ENCODE measurements around the gene ZCCHC7. TPM values are rescaled to one million over a fixed set of nuclear protein-coding genes. Genes with fewer than 3 reads are reported as not detected.

The ZCCHC7 gene
- total and polyA plus RNA-seq, 9 of the 15 experiments (the other 6 are each of a cell fraction or from before 2014, with no cell fraction given), result 34.1 to 68.9 (median 48.8) TPM

GRCh38 chr9:37378613-37379004, 258.2 kb downstream of the ZCCHC7 start:
- intact Hi-C loops (cut with micrococcal nuclease) (no loop called here), in situ Hi-C loops (cut with MboI) (no loop called here)
- H3K4me2 ChIP-seq (ENCODE audit: insufficient read depth, low read length), result peak overlapping the region; percentile 24; the same call in 1 of the 2 replicates
- DNase-seq (ENCODE audit: extremely low read depth in 1 of 4, low spot score in 3 of 4) (no peak), ATAC-seq (no peak), FAIRE-seq (no peak)
- H3K9me1 ChIP-seq (ENCODE audit: control insufficient read depth, insufficient read depth, low read length), result peaks cover 3% of the 10 kb centered on the region
- ChIA-PET CTCF (ENCODE audit: low intra/inter-chr PET ratio) (no interaction called here), POLR2A (no interaction called here)
- H2AFZ ChIP-seq (ENCODE audit: low read depth, low read length), result peak overlapping the region; percentile 27
- no peaks in the 10 kb centered on the region for H4K20me1 ChIP-seq (replicated peaks; ENCODE audit: control insufficient read depth, insufficient read depth, low read length)
- no TSS peak for BruUV-seq (replicated peaks)
- H3K36me3 ChIP-seq (ENCODE audit: control insufficient read depth, insufficient read depth, low read length), result no peaks in the 10 kb centered on the region
- H3K9ac ChIP-seq (ENCODE audit: insufficient read depth in 1 of 2, low read depth in 2 of 2, low read length in 2 of 2), result peak overlapping the region in 1 of 2 experiments; percentile 37; a peak in 1 of 4 replicates
- no peak for TF ChIP-seq ZNF449 (CRISPR knock-in tag; IDR thresholded peaks at IDR 0.05)
- no peak for TF ChIP-seq E4F1 (CRISPR knock-in tag; IDR thresholded peaks at IDR 0.05; ENCODE audit: borderline replicate concordance)
- TF ChIP-seq, protein P1, sequence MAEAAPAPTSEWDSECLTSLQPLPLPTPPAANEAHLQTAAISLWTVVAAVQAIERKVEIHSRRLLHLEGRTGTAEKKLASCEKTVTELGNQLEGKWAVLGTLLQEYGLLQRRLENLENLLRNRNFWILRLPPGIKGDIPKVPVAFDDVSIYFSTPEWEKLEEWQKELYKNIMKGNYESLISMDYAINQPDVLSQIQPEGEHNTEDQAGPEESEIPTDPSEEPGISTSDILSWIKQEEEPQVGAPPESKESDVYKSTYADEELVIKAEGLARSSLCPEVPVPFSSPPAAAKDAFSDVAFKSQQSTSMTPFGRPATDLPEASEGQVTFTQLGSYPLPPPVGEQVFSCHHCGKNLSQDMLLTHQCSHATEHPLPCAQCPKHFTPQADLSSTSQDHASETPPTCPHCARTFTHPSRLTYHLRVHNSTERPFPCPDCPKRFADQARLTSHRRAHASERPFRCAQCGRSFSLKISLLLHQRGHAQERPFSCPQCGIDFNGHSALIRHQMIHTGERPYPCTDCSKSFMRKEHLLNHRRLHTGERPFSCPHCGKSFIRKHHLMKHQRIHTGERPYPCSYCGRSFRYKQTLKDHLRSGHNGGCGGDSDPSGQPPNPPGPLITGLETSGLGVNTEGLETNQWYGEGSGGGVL (CRISPR knock-in tag; IDR thresholded peaks at IDR 0.05), result no peak
- TF ChIP-seq, protein P2, sequence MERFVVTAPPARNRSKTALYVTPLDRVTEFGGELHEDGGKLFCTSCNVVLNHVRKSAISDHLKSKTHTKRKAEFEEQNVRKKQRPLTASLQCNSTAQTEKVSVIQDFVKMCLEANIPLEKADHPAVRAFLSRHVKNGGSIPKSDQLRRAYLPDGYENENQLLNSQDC (CRISPR knock-in tag; IDR thresholded peaks at IDR 0.05), result no peak
- TF ChIP-seq EP400 (IDR thresholded peaks at IDR 0.05), result no peak
- no peak for TF ChIP-seq KLF10 (CRISPR knock-in tag; IDR thresholded peaks at IDR 0.05)
- TF ChIP-seq, protein P3, sequence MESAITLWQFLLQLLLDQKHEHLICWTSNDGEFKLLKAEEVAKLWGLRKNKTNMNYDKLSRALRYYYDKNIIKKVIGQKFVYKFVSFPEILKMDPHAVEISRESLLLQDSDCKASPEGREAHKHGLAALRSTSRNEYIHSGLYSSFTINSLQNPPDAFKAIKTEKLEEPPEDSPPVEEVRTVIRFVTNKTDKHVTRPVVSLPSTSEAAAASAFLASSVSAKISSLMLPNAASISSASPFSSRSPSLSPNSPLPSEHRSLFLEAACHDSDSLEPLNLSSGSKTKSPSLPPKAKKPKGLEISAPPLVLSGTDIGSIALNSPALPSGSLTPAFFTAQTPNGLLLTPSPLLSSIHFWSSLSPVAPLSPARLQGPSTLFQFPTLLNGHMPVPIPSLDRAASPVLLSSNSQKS (CRISPR knock-in tag; IDR thresholded peaks at IDR 0.05), result no peak
- no peak for TF ChIP-seq HNRNPLL (IDR thresholded peaks at IDR 0.05; ENCODE audit: low read depth, low read length, poor library complexity, severe bottlenecking)
- no peak for TF ChIP-seq LARP7 (IDR thresholded peaks at IDR 0.05)
- no peak for TF ChIP-seq SMAD1 (IDR thresholded peaks at IDR 0.05; ENCODE audit: low read depth, low read length, partially characterized antibody)
- no peak for TF ChIP-seq BDP1 (IDR thresholded peaks at IDR 0.05; ENCODE audit: insufficient read depth, insufficient read length)
- no peak for TF ChIP-seq U2AF2 (optimal IDR thresholded peaks at IDR 0.05; ENCODE audit: low read depth, low read length)
- TF ChIP-seq, protein P4, sequence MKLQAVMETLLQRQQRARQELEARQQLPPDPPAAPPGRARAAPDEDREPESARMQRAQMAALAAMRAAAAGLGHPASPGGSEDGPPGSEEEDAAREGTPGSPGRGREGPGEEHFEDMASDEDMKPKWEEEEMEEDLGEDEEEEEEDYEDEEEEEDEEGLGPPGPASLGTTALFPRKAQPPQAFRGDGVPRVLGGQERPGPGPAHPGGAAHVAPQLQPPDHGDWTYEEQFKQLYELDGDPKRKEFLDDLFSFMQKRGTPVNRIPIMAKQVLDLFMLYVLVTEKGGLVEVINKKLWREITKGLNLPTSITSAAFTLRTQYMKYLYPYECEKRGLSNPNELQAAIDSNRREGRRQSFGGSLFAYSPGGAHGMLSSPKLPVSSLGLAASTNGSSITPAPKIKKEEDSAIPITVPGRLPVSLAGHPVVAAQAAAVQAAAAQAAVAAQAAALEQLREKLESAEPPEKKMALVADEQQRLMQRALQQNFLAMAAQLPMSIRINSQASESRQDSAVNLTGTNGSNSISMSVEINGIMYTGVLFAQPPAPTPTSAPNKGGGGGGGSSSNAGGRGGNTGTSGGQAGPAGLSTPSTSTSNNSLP (IDR thresholded peaks at IDR 0.05; ENCODE audit: borderline replicate concordance, low read depth, low read length), result no peak
- TF ChIP-seq HNRNPL (IDR thresholded peaks at IDR 0.05; ENCODE audit: low read depth, low read length), result no peak
- no peak overlapping the region for H3K4me3 ChIP-seq
- peaks cover 6 to 23% of the 10 kb centered on the region in 2 experiments; a peak in 3 of 5 replicates for H3K27me3 ChIP-seq (ENCODE audit: control insufficient read depth in 2 of 2, insufficient read depth in 2 of 2, low read length in 2 of 2)
- no peaks in the 10 kb centered on the region for H3K79me2 ChIP-seq (ENCODE audit: control insufficient read depth, insufficient read depth, low read length)
- peaks cover 8% of the 10 kb centered on the region for H3K9me3 ChIP-seq (replicated peaks; ENCODE audit: control insufficient read depth, insufficient read depth, low read depth, low read length)
- H3K27ac ChIP-seq (ENCODE audit: extremely low read depth, low read depth, low read length), result no peak overlapping the region
- 34% methylated on average over 19 of the region's 19 CpGs for WGBS (ENCODE audit: insufficient coverage, low coverage, missing lambda C conversion rate)
- H3K4me1 ChIP-seq (replicated peaks in 1 of 2; ENCODE audit: control insufficient read depth in 2 of 2, insufficient read depth in 2 of 2, low read length in 2 of 2), result peaks cover 8 to 12% of the 10 kb centered on the region in 2 experiments; a peak in 3 of 5 replicates
